OCI-LY3 (cell line): ENCODE results near the gene TUBA4A.
"Not testable (repeated sequence)": the region's sequence is repeated elsewhere in the genome, so short reads cannot be mapped to it uniquely, and the experiment has no call there.

Experiments
- H2AFZ ChIP-seq: fragments of 200-600, 300-600 bp; shearing (Covaris generic); 2 replicates; pipeline ENCODE4 v1.6.0; 2014; ENCODE audit warnings: antibody characterized with exemption, low read depth, low read length
- H3K27ac ChIP-seq: fragments of 200-600, 300-600 bp; sonication (generic); 2 replicates; pipeline ENCODE4 v1.5.1; 2014; ENCODE audit warnings: mild to moderate bottlenecking, low read length, moderate library complexity, mixed read lengths
- H3K27me3 ChIP-seq: fragments of 200-600, 300-600 bp; sonication (generic); 2 replicates; pipeline ENCODE4 v1.6.1; 2014; ENCODE audit warnings: low read depth, low read length, mixed read lengths
- H3K36me3 ChIP-seq: fragments of 200-600, 300-600 bp; sonication (generic); replicated peaks from 2 replicates; pipeline ENCODE3; 2014; ENCODE audit warnings: low read depth, low read length, mixed read lengths
- H3K4me1 ChIP-seq: fragments of 300-600, 200-600 bp; sonication (generic); 2 replicates; pipeline ENCODE4 v1.6.1; 2014; ENCODE audit warnings: low read length, mixed read lengths
- H3K4me2 ChIP-seq: fragments of 200-600, 300-600 bp; sonication (generic); 2 replicates; pipeline ENCODE4 v1.6.1; 2014; ENCODE audit warnings: low read length, mixed read lengths
- H3K4me3 ChIP-seq: fragments of 300-600, 200-600 bp; sonication (generic); 2 replicates; pipeline ENCODE4 v1.5.1; 2014; ENCODE audit warnings: antibody characterized with exemption, mild to moderate bottlenecking, low read length, moderate library complexity
- H3K79me2 ChIP-seq: fragments of 300-600, 200-600 bp; shearing (Covaris generic); 2 replicates; pipeline ENCODE4 v1.6.1; 2014; ENCODE audit warnings: mild to moderate bottlenecking, low read length, mixed read lengths
- H3K9ac ChIP-seq: fragments of 300-600, 200-600 bp; shearing (Covaris generic); 2 replicates; pipeline ENCODE4 v1.6.0; 2014; ENCODE audit warnings: mild to moderate bottlenecking, low read length, moderate library complexity
- H3K9me3 ChIP-seq: fragments of 200-600, 300-600 bp; shearing (Covaris generic); 2 replicates; pipeline ENCODE4 v1.6.1; 2014; ENCODE audit warnings: low read length, mixed read lengths; ENCODE audit not compliant: insufficient read depth
- H4K20me1 ChIP-seq: fragments of 200-600, 300-600 bp; sonication (generic); 2 replicates; pipeline ENCODE4 v1.6.1; 2016; ENCODE audit warnings: low read length, mixed read lengths; ENCODE audit not compliant: insufficient read depth
- CTCF ChIP-seq: fragments of 200-600, 300-600 bp; sonication (generic); IDR thresholded peaks from 2 replicates; pipeline ENCODE4 v1.5.1; 2014; ENCODE audit warnings: antibody characterized with exemption, low read length, low read depth
- EZH2phosphoT487 ChIP-seq: fragments of 200-600 bp; shearing (Covaris generic); IDR thresholded peaks from 2 replicates; pipeline ENCODE4 v1.6.1; 2018; ENCODE audit warnings: antibody characterized with exemption, mixed run types, low read depth

TUBA4A gene

DNA sequence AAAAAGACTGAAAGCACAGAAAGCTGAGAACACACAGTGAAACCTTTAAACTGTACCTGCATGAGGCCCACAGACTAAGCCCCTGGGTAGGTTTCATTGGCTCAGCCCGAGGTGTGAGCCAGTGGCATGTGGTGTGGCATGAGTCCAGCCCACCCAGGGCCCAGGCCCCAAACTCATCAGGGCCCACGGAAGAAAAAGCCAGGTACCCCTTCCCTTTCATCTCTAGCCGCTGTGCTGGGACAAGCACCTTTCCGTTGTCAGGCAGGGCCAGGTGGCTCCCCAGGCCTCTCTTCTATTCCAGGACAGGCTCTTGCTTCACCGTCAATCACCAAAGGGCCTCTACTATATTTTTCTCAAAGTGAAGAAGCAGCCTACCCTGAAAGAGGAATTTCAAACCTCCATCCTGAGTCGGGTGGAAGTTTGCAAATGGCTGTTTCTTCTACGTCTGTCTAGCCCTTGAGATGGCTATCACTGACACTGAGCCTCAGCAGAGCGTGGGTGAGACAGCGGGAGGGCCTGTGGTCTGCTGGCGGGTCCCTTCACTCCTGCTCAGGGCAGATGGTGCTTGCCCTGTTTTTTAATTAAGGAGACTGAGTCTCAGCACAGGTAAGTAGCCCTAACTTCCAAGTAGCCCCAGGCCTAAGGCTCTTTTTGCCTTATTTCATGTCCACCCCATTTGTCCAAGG is 34.0 kb upstream of the TUBA4A start:
- Histone ChIP-seq H3K4me3 (no peak overlapping the region), H2AFZ (no peak overlapping the region), H3K4me2 (no peak overlapping the region), H3K79me2 (no peaks in the 10 kb centered on the region), H3K27me3 (no peaks in the 10 kb centered on the region), H3K4me1 (no peaks in the 10 kb centered on the region), H4K20me1 (no peaks in the 10 kb centered on the region), H3K36me3 (no peaks in the 10 kb centered on the region), H3K9ac (no peak overlapping the region), H3K27ac (no peak overlapping the region), H3K9me3 (no peaks in the 10 kb centered on the region)
- no peak for TF ChIP-seq CTCF
- no peak for TF ChIP-seq EZH2phosphoT487

- H3K27me3 ChIP-seq, result not testable (repeated sequence)
Measured at GRCh38 chr2:219287116-219287440, 33.4 kb upstream of the TUBA4A start.

DNA sequence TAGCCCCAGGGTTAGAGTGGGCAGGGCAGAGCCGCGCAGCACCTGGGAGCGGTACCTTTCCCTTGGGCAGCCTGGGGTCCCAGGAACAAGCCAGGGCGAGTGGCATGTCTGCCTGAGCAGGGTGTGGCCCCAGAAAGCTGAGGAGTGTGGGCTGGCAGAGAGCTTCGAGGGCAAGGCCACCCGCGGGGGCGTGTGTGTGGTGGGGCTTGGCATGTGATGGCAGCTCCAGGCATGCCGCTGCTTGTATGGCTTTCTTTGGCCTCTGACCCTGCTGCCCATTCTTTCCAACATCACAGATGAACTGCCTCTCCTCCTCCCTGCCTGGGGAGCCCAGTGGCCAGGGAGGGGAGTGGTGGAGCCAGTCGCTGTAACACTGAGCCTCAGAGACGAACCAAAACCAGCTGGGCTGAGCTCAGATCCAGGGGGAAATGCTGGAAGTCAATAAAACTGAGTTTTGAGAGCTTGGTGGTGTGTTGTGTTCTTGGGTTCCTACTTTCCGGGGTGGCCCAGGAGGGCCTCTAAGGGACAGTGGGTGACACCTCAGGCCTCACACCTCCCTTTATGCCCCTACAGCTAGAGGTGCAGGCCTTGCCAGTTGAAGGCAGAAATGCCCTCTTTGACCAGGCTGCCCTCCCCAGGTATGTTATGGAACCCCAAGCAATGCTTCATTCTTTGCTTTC is 32.9 kb upstream of the TUBA4A start:
- no peak overlapping the region for H2AFZ ChIP-seq
- H3K4me1 ChIP-seq, result no peaks in the 10 kb centered on the region
- H3K4me3 ChIP-seq, result no peak overlapping the region
- H3K4me2 ChIP-seq, result no peak overlapping the region
- H4K20me1 ChIP-seq, result no peaks in the 10 kb centered on the region
- TF ChIP-seq CTCF, result no peak
- TF ChIP-seq EZH2phosphoT487, result no peak
- no peaks in the 10 kb centered on the region for H3K9me3 ChIP-seq
- H3K27me3 ChIP-seq, result no peaks in the 10 kb centered on the region
- no peak overlapping the region for H3K9ac ChIP-seq
- no peak overlapping the region for H3K27ac ChIP-seq
- H3K36me3 ChIP-seq, result no peaks in the 10 kb centered on the region
- H3K79me2 ChIP-seq, result no peaks in the 10 kb centered on the region

More at GRCh38 chr2:219287116-219287440, 33.4 kb upstream of the TUBA4A start:
- not testable (repeated sequence) for H3K4me3 ChIP-seq, H3K4me2 ChIP-seq, H3K27ac ChIP-seq, H4K20me1 ChIP-seq, H3K79me2 ChIP-seq, H3K4me1 ChIP-seq, H2AFZ ChIP-seq, H3K36me3 ChIP-seq, H3K9me3 ChIP-seq, H3K9ac ChIP-seq

DNA sequence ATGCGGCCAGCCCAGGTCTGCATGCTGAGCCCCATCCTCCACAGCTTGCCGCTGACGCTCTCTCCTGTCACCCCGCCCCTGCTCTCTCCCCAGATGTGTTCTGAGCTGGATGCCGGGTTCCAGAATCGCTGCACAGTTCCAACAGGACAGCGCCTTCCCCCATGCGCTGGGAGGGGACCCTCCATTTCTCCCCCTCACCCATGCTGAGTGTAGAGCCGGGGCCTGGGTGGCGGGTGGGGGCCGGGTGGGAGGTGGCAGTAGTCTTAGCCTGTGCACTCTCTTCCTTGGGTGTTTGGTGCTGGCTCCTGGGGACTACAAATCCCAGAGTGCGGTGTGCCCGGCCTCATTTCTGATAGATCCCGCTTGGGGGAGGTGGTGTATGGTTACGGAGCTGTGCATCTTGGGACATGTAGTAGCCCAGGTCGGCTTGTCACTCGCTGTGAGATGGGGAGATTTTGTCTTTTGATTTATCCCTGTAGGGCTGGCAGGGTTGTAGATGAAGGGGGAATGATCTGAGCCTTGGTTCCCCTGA is 32.2 kb upstream of the TUBA4A start:
- no peak for TF ChIP-seq CTCF
- TF ChIP-seq EZH2phosphoT487, result no peak
- Histone ChIP-seq H3K36me3 (peaks cover 2% of the 10 kb centered on the region), H2AFZ (no peak overlapping the region), H3K27me3 (no peaks in the 10 kb centered on the region), H4K20me1 (no peaks in the 10 kb centered on the region), H3K27ac (no peak overlapping the region), H3K4me1 (no peaks in the 10 kb centered on the region), H3K4me3 (no peak overlapping the region), H3K9ac (no peak overlapping the region), H3K9me3 (no peaks in the 10 kb centered on the region), H3K79me2 (no peaks in the 10 kb centered on the region), H3K4me2 (no peak overlapping the region)
